HS-27A (cell line): ENCODE results near the gene SLCO4A1.

ENCODE experiments used
- DNase-seq: peaks from one replicate; pipeline ENCODE4 v3.0.0-alpha.2; 2012; ENCODE audit warnings: low read depth, missing footprints

SLCO4A1 gene

GRCh38 chr20:62638679-62639406 lies 3.5 kb upstream of the SLCO4A1 start:
- no peak for DNase-seq

GRCh38 chr20:62639765-62640164 lies 2.5 kb upstream of the SLCO4A1 start:
- DNase-seq, result no peak

- DNase-seq, result no peak
Measured at GRCh38 chr20:62640870-62641269, 1.4 kb upstream of the SLCO4A1 start.

GRCh38 chr20:62641321-62642050 lies 817 bp upstream of the SLCO4A1 start:
- no peak for DNase-seq

GRCh38 chr20:62642666-62643520 lies 590 bp downstream of the SLCO4A1 start:
- no peak for DNase-seq

- no peak for DNase-seq
Measured at GRCh38 chr20:62643521-62644043, 1.3 kb downstream of the SLCO4A1 start.

- DNase-seq, result no peak
Measured at GRCh38 chr20:62644044-62644795, 1.9 kb downstream of the SLCO4A1 start.

GRCh38 chr20:62644802-62645496 lies 2.6 kb downstream of the SLCO4A1 start:
- no peak for DNase-seq

GRCh38 chr20:62645613-62646012 lies 3.3 kb downstream of the SLCO4A1 start:
- no peak for DNase-seq

- no peak for DNase-seq
Measured at GRCh38 chr20:62646851-62647520, 4.7 kb downstream of the SLCO4A1 start.

- no peak for DNase-seq
Measured at GRCh38 chr20:62647521-62648317, 5.4 kb downstream of the SLCO4A1 start.

GRCh38 chr20:62648318-62648995 lies 6.2 kb downstream of the SLCO4A1 start:
- DNase-seq, result no peak

- DNase-seq, result no peak
Measured at GRCh38 chr20:62649140-62649539, 6.8 kb downstream of the SLCO4A1 start.

GRCh38 chr20:62650551-62651284 lies 8.4 kb downstream of the SLCO4A1 start:
- no peak for DNase-seq

GRCh38 chr20:62651285-62652021 lies 9.2 kb downstream of the SLCO4A1 start:
- DNase-seq, result no peak

GRCh38 chr20:62652041-62652893 lies 10.0 kb downstream of the SLCO4A1 start:
- peak; percentile 75 for DNase-seq

GRCh38 chr20:62652894-62653305 lies 10.6 kb downstream of the SLCO4A1 start:
- DNase-seq, result no peak
